ENCODE measurements around the gene PKHD1.

The PKHD1 gene

GRCh38 chr6:51702851-51703250, 384.6 kb downstream of the PKHD1 start:
- no peak for DNase-seq (ENCODE audit: low read depth)

- no peak for DNase-seq (ENCODE audit: low read depth)
Observed at GRCh38 chr6:51684603-51685002, 402.8 kb downstream of the PKHD1 start.

GRCh38 chr6:51684038-51684437, 403.4 kb downstream of the PKHD1 start:
- DNase-seq (ENCODE audit: low read depth): no peak

GRCh38 chr6:51678905-51679620, 408.4 kb downstream of the PKHD1 start:
- no peak for DNase-seq (ENCODE audit: low read depth)

- no peak for DNase-seq (ENCODE audit: low read depth)
Observed at GRCh38 chr6:51678274-51678673, 409.1 kb downstream of the PKHD1 start.

- no peak for DNase-seq (ENCODE audit: low read depth)
Observed at GRCh38 chr6:51675922-51676275, 411.5 kb downstream of the PKHD1 start.

GRCh38 chr6:51675020-51675921, 412.1 kb downstream of the PKHD1 start:
- no peak for DNase-seq (ENCODE audit: low read depth)

GRCh38 chr6:51663525-51663924, 423.9 kb downstream of the PKHD1 start:
- DNase-seq (ENCODE audit: low read depth): no peak

- no peak for DNase-seq (ENCODE audit: low read depth)
Observed at GRCh38 chr6:51660767-51661166, 426.6 kb downstream of the PKHD1 start.

- no peak for DNase-seq (ENCODE audit: low read depth)
Observed at GRCh38 chr6:51657491-51657890, 429.9 kb downstream of the PKHD1 start.

- no peak for DNase-seq (ENCODE audit: low read depth)
Observed at GRCh38 chr6:51655517-51655916, 431.9 kb downstream of the PKHD1 start.

GRCh38 chr6:51654647-51655046, 432.8 kb downstream of the PKHD1 start:
- no peak for DNase-seq (ENCODE audit: low read depth)

GRCh38 chr6:51651132-51651817, 436.1 kb downstream of the PKHD1 start:
- no peak for DNase-seq (ENCODE audit: low read depth)

- no peak for DNase-seq (ENCODE audit: low read depth)
Observed at GRCh38 chr6:51648774-51649173, 438.6 kb downstream of the PKHD1 start.

GRCh38 chr6:51648236-51648635, 439.2 kb downstream of the PKHD1 start:
- no peak for DNase-seq (ENCODE audit: low read depth)

- DNase-seq (ENCODE audit: low read depth): no peak
Observed at GRCh38 chr6:51644426-51644825, 443.0 kb downstream of the PKHD1 start.

GRCh38 chr6:51640021-51640420, 447.4 kb downstream of the PKHD1 start:
- DNase-seq (ENCODE audit: low read depth): no peak

GRCh38 chr6:51633424-51633823, 454.0 kb downstream of the PKHD1 start:
- no peak for DNase-seq (ENCODE audit: low read depth)

GRCh38 chr6:51630011-51630410, 457.4 kb downstream of the PKHD1 start:
- no peak for DNase-seq (ENCODE audit: low read depth)

- DNase-seq (ENCODE audit: low read depth): no peak
Observed at GRCh38 chr6:51626391-51626790, 461.0 kb downstream of the PKHD1 start.

- no peak for DNase-seq (ENCODE audit: low read depth)
Observed at GRCh38 chr6:51625566-51625965, 461.8 kb downstream of the PKHD1 start.

GRCh38 chr6:51620971-51621370, 466.4 kb downstream of the PKHD1 start:
- no peak for DNase-seq (ENCODE audit: low read depth)
